Measurements from ENCODE around the gene MMP28.

MMP28 gene

DNA sequence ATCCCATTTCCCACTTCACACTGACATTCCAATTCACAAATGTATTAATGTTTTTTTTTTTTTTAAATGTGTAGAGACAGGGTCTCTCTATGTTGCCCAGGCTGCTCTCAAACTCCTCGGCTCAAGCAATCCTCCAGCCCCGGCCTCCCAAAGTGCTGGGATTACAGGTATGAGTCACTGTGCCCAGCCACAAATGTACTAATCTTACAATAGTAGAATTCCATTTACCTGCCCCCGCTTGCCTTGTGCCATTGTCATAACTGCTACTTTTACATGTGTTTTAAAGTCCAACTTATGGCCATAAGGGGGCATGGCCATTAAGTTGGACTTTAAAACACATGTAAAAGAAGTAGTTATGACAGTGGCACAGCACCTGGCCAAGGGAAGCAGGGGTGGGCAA lies 4.6 kb downstream of the MMP28 start:
- TF ChIP-seq, protein P1, sequence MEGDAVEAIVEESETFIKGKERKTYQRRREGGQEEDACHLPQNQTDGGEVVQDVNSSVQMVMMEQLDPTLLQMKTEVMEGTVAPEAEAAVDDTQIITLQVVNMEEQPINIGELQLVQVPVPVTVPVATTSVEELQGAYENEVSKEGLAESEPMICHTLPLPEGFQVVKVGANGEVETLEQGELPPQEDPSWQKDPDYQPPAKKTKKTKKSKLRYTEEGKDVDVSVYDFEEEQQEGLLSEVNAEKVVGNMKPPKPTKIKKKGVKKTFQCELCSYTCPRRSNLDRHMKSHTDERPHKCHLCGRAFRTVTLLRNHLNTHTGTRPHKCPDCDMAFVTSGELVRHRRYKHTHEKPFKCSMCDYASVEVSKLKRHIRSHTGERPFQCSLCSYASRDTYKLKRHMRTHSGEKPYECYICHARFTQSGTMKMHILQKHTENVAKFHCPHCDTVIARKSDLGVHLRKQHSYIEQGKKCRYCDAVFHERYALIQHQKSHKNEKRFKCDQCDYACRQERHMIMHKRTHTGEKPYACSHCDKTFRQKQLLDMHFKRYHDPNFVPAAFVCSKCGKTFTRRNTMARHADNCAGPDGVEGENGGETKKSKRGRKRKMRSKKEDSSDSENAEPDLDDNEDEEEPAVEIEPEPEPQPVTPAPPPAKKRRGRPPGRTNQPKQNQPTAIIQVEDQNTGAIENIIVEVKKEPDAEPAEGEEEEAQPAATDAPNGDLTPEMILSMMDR (conservative IDR thresholded peaks at IDR 0.05): no peak
- no peak for TF ChIP-seq ZFX (IDR thresholded peaks at IDR 0.05)
- H3K27ac ChIP-seq: no peak overlapping the region

DNA sequence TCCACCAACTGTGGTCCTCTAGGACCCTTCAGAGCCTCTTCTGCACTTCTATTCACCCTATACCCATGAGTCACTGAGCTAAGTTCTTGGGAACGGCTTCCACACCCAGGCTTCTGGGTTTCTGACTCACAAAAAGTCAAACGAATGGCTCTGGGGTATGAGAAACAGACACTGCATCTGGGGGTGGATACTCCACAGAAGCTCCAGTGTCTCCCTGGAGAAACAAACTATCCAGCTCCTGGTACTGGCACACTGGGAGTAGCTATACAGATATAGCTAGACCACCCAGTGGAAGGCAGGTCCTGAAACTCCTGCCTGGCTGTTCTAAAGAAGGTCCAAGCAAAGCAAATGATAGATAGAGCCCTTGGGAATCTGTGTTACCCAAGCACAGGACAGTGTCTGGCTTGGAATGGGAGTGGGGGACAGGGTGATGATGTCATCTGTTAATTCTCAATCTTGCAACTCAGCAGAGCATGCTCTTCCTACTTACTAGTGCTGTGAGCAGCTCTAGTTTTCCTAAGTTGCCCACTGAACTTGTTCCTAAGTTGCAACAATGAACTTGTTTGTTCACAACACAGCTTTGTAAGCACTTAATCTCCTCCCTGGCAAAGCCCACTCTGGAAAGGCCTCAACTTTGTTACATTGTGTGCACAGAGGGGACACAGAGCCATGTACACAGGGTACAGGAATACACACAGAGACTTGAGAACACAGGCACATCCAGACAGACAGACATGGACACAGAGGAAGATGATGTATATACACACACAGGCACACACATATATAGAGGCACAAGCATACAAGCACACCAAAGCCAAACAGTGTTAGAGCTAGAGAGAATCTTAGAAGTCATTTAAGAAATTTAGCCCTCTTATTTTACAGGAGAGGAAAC lies 6.7 kb downstream of the MMP28 start:
- H3K27ac ChIP-seq: no peak overlapping the region
- TF ChIP-seq ZFX (IDR thresholded peaks at IDR 0.05): no peak
- TF ChIP-seq, protein P1 (conservative IDR thresholded peaks at IDR 0.05): no peak

DNA sequence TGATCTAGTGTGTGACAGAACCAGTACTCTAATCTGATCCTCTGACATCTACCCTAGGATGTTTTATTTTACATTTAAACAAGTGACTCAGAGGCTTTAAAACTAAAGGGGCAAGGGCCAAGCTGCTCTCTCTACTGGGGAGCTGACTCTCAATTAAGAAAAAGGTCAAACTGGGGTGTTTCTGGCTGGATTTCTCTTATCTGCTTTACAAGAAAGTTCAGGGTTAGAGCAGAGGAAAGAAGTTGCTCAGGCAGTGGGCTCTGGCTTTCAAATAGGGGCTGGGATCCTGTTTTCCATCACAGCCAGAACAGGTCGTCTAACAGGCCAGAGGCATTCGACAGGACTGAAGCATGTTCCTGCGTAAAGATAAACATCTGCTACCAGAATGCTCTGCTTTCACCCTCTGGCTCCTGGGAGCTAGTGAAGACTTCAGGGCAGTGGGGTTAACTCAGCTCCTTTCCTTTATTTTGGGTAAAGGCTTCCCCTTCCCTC lies 8.5 kb downstream of the MMP28 start:
- no peak for TF ChIP-seq ZFX (IDR thresholded peaks at IDR 0.05)
- TF ChIP-seq, protein P1 (conservative IDR thresholded peaks at IDR 0.05): no peak
- H3K27ac ChIP-seq: peak overlapping the region; percentile 45

DNA sequence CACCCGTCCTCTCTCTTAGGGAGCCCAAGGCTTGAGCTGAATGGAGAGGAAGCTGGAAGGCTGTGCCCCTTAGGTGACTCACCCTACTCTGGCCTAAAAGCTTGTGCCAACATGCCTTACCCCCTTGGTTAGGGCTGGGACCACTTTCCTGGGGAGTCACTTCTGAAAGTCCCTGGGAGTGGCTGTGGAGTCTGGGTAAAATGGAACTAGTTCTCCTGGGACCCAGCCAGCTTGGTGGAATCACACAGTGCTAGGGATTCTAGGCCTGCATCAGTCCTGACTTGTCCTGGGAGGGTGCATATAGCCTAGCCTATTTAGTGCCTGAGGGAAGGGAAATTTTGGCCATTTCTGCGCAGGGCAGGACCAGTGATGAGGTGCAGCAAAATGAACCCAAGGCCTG lies 10.5 kb downstream of the MMP28 start:
- peak overlapping the region; percentile 65; the same call in 1 of the 2 replicates for H3K27ac ChIP-seq
- no peak for TF ChIP-seq ZFX (IDR thresholded peaks at IDR 0.05)
- TF ChIP-seq, protein P1 (conservative IDR thresholded peaks at IDR 0.05): no peak

DNA sequence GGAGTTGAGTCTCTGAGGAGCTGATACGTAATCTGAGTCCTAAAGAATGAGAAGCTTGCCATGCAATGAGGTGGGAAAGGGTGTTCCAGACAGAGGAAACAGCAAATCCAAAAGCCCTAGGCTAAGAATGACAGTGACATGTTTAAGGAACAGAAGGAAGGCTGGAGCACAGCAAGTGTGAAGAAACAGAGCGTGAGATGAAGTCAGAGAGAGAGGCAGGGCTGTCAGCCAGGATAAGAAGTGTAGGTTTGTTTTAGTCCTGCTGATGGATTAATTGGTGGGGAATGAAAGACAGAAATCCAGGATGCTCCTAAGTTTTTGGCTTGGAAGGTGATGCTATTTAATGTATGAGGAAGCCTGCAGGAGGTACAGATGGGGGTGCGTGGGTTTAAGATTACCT lies 14.5 kb downstream of the MMP28 start:
- TF ChIP-seq, protein P1 (conservative IDR thresholded peaks at IDR 0.05): no peak
- no peak for TF ChIP-seq ZFX (IDR thresholded peaks at IDR 0.05)
- H3K27ac ChIP-seq: no peak overlapping the region

DNA sequence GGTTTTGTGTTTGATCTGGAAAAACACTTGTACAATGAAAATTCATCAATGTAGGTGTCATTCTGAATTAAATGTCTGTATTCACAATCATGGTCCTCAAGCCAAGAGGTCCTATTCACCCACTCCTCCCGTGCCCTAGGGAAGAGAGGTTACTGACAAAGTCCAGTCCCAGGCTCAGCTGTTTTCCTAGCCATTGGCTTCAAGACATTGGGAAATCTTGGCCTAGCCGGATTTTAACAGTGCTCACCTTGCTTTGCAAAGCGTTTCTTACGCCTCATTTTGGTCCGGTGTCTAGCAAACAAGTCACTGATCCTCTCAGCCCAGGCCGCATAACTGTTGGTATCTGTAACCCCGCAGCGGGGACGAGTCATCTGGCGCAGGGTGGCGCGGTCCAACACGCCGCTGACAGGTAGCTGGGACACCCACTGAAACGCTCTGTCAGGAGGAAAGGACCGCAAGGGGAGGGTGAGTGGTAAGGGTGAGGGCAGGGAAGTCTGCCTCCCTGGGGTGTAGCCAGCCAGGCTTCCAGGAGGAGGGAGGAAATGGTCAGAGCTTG lies 16.7 kb downstream of the MMP28 start:
- no peak for TF ChIP-seq ZFX (IDR thresholded peaks at IDR 0.05)
- TF ChIP-seq, protein P1 (conservative IDR thresholded peaks at IDR 0.05): no peak
- no peak overlapping the region for H3K27ac ChIP-seq

DNA sequence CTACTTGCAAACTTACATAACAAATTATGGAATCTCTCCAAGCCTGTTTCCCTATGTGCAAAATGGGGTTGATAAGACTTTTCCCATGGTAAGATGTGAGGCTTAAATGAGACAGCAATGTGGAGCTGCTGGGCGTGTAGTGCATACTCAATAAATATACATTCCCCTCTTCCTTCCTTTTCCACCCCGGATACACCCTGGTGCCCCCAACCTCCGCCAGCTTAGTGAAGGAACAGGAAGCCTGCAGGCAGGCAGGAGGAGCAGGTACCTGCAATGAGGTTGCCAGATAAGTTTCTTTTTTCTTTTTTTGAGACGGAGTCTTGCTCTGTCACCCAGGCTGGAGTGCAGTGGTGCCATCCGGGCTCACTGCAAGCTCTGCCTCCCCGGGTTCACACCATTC lies 19.9 kb downstream of the MMP28 start:
- no peak for TF ChIP-seq ZFX (IDR thresholded peaks at IDR 0.05)
- TF ChIP-seq, protein P1 (conservative IDR thresholded peaks at IDR 0.05): no peak
- H3K27ac ChIP-seq: no peak overlapping the region
